GM19397 (cell line): ENCODE measurements around the gene TMEM125.

ENCODE experiments used
- ATAC-seq: cut with Tn5 transposase; IDR thresholded peaks from one replicate; pipeline ENCODE4 v1.9.1; 2021; ENCODE audit warnings: mild to moderate bottlenecking, moderate library complexity; ENCODE audit not compliant: unreplicated experiment

TMEM125 gene

DNA sequence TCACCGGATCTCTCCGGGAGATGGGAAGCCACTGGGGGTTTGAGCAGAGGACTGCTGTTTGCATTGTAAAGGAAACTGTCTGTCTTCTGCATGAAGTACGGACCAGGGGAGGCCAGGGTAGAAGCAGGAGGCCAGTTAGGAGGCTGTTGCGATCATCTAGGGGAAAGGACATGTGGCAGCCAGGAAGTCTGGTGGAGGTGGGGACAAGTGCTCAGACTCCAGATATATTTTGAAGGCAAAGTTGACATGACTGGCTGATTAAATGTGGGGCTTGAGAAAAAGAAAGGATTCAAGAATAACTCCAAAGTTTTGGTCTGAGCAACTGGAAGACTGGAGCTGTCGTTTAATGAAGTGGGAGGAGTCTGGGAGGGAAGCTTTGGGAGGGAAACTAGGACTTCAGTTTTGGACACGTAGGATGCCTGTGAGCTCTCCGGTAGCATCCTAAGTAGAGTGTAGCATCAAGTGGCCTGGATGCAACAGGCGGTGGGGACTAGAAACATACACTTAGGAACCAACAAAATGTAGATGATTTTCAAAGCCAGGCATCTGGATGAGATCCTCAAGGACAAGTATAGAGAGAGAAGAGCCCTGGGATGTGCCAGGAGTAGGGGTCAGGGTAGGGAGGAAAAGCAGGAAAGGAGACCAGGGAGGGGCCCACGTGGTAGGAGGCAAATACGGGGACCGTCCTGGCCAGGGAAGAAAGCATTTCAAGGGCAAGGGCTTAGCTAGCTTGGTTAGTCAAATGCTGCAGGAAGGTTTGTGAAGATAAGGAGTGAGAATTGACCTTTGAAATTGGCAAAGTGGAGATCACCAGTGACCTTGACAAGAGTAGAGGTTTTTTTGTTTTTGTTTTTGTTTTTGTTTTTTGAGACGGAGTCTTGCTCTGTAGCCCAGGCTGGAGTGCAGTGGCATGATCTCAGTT is 19.3 kb downstream of the TMEM125 start:
- ATAC-seq: no peak

DNA sequence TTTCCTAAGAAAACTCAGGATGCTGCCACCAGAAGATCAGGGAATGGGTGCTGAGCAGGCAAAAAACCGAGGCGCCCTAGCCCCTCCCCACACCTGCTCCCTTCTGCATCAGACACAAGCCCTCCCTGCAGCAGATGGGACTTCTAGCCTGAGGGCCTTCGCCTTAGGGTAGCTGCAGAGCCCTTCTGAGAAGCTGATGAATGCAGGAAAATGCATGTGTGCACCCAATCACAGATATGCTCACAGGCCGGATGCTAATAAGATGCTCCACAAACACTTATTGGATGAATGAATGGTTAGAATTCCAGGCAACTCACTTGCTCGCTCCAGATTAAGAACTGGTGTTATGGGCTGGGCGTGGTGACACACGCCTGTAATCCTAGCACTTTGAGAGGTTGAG is 22.4 kb downstream of the TMEM125 start:
- no peak for ATAC-seq

DNA sequence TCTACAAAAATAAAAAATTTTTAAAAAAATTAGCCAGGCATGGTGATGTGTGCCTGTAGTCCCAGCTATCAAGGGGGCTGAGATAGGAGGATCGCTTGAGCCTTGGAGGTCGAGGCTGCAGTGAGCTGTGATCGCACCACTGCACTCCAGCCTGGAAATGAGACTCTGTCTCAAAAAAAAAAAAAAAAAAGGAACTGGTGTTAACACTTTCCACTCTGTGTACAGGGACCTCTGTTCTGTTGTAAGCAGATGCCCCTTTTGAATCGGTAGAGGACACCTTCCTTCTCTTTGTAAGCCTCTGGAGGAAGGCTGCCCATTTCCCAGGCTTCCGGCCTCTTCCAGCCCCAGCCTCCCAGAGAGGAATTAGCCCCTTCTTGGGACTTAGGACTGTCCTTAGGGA is 22.9 kb downstream of the TMEM125 start:
- ATAC-seq: no peak

DNA sequence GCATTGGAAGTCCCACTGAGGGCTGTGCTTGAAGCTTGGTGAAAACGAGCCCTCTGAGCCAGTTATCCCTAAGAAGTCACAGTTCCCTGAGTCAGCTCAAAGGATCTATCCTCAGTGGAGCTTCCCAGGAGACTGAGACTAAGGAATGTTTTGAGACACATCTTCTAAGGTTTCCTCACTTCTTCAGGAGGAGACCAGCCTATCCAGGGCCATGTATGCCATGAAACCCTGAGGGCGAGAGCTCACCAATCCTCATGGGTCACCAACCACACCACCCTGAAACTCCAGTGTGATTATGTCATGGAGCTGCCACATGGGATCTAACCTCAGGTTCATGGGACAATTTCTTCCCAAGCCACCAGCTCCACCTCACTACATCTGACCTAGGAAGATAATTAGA is 23.4 kb downstream of the TMEM125 start:
- ATAC-seq: no peak

DNA sequence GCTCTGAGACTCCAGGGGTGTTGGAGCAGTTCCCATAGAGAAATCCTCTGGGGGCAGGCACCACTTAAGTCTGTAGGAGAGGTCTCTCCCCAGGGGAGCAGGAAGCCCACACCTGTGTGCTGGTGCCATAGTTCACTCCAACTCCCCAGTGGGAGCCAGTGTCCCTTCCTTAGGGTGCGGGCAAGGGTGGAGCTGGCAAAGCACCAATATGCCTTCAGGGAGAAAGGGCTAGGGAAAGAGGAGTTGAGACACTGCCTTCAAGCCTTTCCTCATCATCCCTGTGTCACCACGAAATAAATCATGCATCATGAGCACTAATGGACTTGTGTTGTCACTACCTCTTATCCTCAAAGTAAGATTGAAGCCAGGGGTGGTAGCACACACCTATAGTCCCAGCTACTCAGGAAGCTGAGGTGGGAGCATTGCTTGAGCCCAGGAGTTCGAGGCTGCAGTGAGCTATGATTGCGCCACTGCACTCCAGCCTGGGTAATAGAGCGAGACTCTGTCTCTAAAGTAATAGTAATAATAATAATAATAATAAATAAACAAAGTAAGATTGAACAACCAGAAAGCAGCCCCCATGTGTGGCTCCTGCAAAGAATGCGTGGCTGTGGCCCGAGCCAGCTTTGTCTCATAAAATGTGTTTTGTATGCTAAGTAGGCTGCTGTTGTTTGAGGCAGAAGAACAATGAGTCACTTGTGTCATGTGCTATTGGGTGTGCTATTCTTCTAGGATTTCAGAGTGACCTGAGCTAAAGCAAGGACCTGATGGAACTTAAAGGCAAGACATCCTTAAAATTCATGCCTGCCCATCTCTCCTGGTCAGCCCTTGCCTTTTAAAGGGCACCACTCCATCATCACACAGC is 24.3 kb downstream of the TMEM125 start:
- ATAC-seq: no peak

DNA sequence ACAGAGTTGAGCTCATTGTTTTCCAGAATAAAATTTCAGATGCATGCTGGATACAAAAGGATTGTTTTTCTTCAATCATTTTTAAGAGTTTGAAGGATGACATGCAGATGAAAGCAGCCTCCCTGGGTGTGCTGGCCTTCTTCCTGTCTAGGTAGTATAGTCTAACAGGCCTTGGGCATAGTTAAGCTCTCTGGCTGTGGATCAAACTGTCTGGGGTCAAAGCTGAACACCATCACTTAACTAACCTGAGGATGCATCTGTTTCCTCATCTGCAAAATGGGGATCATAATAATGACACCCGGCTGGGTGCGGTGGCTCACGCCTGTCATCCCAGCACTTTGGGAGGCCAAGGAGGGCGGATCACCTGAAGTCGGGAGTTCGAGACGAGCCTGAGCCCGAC is 25.0 kb downstream of the TMEM125 start:
- no peak for ATAC-seq

DNA sequence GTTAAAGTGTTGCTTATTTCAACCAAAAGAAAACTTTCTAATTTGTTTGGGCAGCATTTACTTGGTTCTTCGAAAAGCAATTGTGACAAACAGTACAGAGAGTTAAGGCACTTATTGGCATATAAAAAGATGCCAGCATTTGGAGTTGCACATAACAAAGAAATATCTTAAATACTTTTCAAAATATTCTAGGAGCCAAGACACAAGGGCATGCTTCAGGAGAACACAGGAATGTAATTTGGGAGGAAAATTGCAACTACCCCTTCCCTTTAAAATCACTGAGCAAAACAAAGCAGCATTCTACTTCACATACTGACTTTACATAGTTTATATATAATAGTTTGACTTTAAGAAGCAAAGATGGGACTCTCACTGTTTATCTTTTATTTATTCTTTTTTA is 26.4 kb downstream of the TMEM125 start:
- ATAC-seq: no peak

DNA sequence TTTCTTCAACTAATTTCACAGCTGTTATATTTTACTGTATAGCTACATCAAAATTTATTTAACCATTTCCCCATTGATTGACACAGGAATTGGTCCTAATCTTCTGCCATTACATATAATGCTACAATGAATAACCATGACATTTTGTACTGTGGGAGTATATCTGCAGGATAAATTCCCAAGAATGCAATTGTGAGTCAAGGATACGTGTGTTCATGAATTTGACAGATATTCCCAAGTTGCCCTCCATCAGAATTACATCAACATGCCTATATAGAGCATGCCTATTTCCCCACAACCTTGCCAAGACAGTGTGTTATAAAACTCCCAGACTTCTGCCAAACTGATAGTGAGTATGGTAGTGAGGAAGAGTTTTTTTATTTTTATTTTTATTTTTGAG is 28.3 kb downstream of the TMEM125 start:
- no peak for ATAC-seq

DNA sequence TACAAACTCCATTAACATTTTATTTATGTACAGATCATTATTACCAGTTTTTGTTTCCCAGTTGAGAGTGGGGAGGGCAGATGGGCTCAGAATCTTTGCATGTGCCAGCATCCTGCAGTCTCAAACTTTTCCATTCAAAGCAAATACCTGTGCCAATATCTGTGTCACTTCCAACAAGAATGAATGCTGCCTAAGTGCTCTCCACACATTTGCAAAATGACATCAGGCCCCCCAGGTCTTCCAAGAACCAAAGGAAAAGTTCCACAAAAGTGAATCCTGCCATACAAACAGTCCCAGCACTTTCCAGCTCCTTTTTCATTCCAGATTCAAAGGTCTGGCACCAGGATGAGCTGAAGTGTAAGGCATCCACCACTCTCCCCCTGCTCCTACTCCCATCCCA is 29.3 kb downstream of the TMEM125 start:
- no peak for ATAC-seq

DNA sequence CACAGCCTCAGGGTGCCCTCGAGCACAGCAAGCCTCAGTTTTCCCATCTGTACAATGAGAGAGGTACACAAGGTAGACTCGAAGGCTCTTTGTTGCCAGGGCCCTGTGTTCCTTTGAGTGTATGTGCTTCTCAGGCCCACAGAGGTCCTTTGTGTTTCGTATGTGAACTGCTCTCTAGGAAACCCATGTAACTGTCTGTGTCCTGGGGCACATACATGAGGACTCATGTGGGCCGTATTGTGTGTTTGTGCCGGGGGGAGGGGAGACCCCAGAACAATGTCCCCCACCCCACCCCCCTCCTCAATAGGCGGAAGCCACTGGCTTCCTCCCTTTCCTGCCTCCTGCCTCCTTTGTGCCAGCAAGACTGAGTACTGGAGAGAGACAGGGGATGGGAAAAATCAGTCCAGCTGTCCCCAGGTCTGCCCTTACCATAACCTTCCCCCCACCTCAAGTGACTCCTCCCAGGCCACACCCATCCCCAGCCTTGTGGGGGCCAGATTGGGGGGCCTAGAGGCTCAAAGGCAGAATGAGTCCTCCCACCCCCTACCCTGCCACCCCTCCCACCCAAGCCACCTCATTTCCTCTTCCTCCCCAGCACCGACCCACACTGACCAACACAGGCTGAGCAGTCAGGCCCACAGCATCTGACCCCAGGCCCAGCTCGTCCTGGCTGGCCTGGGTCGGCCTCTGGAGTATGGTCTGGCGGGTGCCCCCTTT is 30.8 kb downstream of the TMEM125 start, which contains the start of gene TIE1:
Gene TIE1, plus strand, starts transcription at position 605 of the 717 bp plus-strand sequence. Its CDS starts 90 bp downstream, at position 695.
- no peak for ATAC-seq

DNA sequence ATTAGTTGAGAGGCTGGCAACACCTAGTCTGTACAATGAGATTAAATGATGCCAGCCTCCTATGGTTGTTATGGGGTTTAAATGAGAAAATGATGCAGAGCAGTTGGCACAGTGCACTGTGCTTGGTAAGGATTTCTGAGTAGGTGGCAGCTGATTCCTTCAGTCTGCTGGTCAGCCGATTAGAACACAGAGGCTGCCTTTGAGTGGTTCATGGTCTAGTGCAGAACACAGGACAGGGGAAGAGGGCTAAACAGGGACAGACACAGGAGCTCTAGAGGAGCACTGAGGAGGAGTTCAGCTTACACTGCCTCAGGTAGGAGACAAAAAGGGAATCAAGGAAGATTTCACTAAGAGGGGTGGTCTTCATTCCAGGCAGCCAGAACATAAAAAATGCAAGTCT is 32.4 kb downstream of the TMEM125 start:
- no peak for ATAC-seq

DNA sequence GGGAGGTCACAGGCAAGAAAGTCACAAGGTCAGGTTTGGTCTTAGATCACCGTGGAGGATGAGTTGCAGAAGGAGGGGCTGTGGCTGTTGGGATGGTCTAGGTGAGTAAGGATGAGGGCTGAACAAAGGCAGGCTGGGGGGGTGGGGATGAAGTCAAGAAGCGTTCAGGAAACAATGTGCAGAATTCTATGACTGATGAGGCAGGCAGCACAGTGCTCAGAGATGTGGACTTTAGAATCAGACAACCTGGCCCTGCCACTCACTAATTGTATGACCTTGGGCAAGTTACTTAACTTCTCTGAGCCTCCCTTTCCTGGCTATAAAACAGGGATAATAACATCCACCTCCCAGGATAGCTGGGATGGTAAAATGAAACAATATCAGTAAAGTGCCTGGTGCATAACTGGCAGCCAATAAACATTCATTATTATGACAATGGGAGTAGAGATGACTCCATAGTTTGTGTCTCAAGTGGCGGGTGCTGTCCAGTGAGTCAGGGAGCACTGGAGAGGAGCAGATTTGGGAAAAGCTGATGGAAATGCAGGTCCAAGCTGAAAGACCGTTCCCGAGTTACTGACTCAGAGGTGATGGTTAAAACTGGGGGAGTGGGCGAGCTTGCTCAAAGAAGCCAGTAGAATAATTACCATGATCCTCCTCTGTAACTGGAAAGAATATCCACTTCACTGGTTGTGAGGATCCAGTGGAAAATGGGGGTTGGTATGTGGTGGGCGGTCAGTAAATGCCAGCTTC is 33.1 kb downstream of the TMEM125 start:
- ATAC-seq: no peak

DNA sequence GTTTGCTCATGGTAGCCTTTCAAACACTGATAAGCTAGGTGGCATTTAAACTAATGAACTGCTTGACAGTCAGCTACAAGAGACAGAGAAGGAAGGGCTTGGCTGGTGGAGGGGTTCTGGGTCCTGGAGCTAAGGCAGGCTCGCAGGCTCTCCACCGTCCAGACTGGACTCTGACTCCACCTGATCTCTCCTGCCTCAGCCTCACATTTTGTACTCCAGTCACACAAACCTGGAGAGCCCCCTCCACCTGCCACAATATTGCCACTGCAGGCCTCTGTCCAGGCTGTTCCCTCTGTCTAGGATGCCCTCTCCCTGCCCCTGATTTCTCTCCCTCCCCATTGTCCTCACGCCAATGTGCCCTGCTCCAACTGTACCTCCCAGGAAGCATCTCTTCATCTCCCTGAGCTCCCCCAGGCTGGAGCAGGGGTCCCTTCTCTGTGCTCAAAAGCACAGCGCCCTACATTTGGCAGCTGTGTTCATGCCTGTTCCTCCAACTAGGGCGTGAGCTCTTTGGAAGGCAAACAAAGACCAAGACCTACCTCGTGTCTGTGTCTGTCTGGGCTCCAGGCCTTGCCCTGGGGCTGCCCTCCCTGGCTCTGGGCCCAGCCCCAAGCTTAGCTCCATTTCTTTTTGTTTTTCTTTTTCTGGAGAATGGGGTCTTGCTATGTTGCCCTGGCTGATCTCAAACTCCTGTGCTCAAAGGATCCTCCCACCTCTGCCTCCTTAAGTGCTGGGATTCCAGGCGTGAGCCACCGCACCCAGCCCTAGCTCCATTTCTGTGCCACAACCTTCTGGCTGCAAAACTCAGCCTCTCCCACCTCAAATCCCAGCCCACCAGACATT is 33.9 kb downstream of the TMEM125 start:
- no peak for ATAC-seq

DNA sequence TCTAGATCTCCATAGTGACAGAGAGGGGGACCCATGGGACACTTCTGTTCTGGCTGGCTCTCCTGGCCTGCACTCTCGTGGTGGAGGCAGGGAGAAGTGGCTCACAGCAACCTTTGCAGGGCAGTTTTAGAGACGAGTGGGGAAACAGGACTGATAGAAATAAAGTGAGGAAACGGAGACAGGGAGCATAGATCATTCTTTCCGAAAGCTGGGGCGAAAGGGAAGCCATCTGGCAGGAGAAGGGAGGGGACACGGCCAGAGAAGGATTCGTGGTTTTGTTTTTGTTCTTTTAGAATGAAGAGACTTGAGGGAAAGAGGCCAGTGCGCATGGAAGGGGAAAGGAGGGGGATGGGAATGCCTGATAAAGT is 34.5 kb downstream of the TMEM125 start:
- no peak for ATAC-seq

DNA sequence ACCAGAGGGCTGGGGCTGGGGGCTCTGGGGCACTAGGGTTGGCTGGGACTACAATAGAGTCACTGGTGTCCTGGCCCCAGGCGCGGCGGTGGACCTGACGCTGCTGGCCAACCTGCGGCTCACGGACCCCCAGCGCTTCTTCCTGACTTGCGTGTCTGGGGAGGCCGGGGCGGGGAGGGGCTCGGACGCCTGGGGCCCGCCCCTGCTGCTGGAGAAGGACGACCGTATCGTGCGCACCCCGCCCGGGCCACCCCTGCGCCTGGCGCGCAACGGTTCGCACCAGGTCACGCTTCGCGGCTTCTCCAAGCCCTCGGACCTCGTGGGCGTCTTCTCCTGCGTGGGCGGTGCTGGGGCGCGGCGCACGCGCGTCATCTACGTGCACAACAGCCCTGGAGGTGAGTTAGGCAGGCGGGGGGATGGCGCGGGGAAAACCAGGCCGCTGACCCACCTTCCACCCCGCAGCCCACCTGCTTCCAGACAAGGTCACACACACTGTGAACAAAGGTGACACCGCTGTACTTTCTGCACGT is 35.1 kb downstream of the TMEM125 start:
- ATAC-seq: no peak

DNA sequence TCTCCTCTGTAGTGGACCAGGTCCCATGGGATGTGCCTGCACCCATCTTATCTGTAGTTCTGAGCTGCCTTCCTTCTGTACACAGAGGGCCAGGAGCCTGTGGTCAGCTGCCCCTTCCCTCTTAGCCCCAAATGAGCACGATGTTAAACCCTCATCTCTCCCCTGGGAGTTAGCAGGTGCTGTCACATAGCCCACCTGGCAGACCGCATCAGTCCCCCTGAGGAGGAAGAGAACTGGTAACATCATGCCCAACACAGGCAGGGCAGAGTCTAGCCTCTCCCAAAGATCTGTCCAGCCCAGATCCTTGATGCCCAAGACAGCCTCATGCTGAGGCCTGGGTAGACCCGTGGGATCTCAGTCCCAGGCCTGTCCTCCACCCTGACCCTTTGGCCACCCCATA is 35.7 kb downstream of the TMEM125 start:
- ATAC-seq: no peak

DNA sequence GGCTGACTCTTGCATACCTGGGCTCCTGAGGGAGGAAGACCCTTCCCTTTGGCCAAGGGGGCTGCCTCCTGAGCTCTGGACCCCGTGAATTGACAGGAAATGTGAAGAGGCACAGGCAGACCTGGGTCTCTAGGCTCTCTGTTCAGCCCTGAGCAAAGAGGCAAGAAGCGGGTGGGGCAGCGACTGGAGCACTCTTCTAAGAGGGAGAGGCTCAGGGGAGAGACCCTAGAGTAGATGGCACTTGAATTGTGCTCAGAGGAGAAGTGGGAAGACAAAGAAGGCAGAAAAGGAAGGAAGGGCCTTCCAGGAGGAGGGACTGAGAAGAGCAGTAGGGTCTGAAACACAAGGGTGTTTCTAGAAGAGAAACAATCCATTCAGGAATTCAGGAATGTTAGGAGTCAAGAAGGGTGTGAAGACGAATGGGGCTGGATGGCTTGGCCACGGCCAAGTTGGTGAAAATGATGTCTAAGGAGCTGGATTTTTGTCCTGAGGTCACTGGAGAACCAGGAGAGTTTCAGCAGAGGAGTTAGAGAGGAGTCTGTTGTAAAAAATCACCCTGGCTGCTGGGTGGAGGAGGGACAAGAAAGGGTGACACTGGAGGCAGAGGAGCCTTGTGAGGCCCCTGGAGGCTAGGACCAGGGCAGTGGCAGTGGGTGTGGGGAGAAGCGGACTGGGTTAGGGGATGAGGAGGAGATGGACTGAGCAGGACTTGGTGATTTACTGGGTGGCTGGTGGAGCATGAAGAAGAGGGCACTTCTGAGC is 36.3 kb downstream of the TMEM125 start:
- ATAC-seq: no peak

DNA sequence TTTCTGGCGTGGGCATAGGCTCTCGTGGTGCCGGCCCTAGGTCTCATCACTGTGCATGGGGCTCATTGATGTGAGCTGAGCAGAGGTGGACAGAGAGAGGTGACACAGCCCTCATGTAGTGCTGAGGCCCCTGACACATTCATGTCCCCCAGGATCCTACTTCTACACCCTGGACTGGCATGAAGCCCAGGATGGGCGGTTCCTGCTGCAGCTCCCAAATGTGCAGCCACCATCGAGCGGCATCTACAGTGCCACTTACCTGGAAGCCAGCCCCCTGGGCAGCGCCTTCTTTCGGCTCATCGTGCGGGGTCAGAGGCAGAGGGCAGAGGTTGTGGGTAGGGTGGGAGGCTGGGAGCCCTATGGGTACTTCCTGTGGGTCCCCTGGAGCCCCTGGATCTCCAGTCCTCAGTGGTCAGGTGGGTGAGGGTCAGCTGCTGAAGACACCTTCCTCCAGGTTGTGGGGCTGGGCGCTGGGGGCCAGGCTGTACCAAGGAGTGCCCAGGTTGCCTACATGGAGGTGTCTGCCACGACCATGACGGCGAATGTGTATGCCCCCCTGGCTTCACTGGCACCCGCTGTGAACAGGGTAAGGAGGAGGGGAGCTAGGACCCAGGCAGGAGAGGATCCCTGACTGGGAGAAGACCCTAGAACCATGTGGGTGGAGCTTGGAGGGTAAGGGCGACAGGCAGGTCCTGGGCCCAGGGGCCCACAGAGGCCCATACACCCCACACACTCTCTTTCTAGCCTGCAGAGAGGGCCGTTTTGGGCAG is 37.1 kb downstream of the TMEM125 start:
- no peak for ATAC-seq
